Neural crest cell (in vitro differentiated cells): ENCODE measurements around the gene HMCN2. TPM values are rescaled to one million over a fixed set of nuclear protein-coding genes. Genes with fewer than 3 reads are reported as not detected.
A peak's percentile ranks its signal among the peaks of the same experiment; 100 is the strongest.

Experiments
- DNase-seq: peaks from one replicate; pipeline ENCODE4 v3.0.0; 2021; ENCODE audit warnings: low read depth, mixed read lengths, low spot score
- H3K27ac Mint-ChIP-seq: one replicate; pipeline ENCODE4 v1.8.0; 2021; ENCODE audit warnings: mild to moderate bottlenecking, mixed read lengths; ENCODE audit not compliant: unreplicated experiment
- H3K27me3 Mint-ChIP-seq: 2 replicates; pipeline ENCODE4 v1.8.0; 2021; ENCODE audit warnings: low read depth, mild to moderate bottlenecking, mixed read lengths
- H3K36me3 Mint-ChIP-seq: 2 replicates; pipeline ENCODE4 v1.8.0; 2021; ENCODE audit warnings: low read depth, mild to moderate bottlenecking, mixed read lengths
- H3K4me1 Mint-ChIP-seq: 2 replicates; pipeline ENCODE4 v1.8.0; 2021; ENCODE audit warnings: mixed read lengths
- H3K4me3 Mint-ChIP-seq: one replicate; pipeline ENCODE4 v1.8.0; 2021; ENCODE audit warnings: mild to moderate bottlenecking, mixed read lengths
- H3K9me3 Mint-ChIP-seq: 2 replicates; pipeline ENCODE4 v1.8.0; 2021; ENCODE audit warnings: mixed read lengths
- total RNA-seq: library from RNA; stranded (reverse); gene quantifications from 2 replicates; pipeline ENCODE4 v1.2.1, GENCODE V29; 2021
- TF ChIP-seq, protein P1 (sequence below): fragments of 200-600 bp; sonication (generic); conservative IDR thresholded peaks from 2 replicates; pipeline ENCODE4 v1.5.0; 2021; ENCODE audit warnings: antibody characterized with exemption, mild to moderate bottlenecking

HMCN2 gene
- total RNA-seq, 1 donor from 2014 or later: not detected

- H3K27ac Mint-ChIP-seq: no peak overlapping the region
- no peaks in the 10 kb centered on the region for H3K9me3 Mint-ChIP-seq
- no peaks in the 10 kb centered on the region for H3K4me1 Mint-ChIP-seq
- no peak for DNase-seq
- H3K4me3 Mint-ChIP-seq: no peak overlapping the region
- H3K36me3 Mint-ChIP-seq: no peaks in the 10 kb centered on the region
- TF ChIP-seq, protein P1, sequence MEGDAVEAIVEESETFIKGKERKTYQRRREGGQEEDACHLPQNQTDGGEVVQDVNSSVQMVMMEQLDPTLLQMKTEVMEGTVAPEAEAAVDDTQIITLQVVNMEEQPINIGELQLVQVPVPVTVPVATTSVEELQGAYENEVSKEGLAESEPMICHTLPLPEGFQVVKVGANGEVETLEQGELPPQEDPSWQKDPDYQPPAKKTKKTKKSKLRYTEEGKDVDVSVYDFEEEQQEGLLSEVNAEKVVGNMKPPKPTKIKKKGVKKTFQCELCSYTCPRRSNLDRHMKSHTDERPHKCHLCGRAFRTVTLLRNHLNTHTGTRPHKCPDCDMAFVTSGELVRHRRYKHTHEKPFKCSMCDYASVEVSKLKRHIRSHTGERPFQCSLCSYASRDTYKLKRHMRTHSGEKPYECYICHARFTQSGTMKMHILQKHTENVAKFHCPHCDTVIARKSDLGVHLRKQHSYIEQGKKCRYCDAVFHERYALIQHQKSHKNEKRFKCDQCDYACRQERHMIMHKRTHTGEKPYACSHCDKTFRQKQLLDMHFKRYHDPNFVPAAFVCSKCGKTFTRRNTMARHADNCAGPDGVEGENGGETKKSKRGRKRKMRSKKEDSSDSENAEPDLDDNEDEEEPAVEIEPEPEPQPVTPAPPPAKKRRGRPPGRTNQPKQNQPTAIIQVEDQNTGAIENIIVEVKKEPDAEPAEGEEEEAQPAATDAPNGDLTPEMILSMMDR: no peak
- H3K27me3 Mint-ChIP-seq: no peaks in the 10 kb centered on the region
Measured at GRCh38 chr9:130414081-130414731, 148.6 kb downstream of the HMCN2 start.

GRCh38 chr9:130414910-130415746 lies 149.6 kb downstream of the HMCN2 start:
- H3K27ac Mint-ChIP-seq: no peak overlapping the region
- H3K36me3 Mint-ChIP-seq: no peaks in the 10 kb centered on the region
- no peaks in the 10 kb centered on the region for H3K4me1 Mint-ChIP-seq
- H3K9me3 Mint-ChIP-seq: no peaks in the 10 kb centered on the region
- H3K27me3 Mint-ChIP-seq: no peaks in the 10 kb centered on the region
- no peak overlapping the region for H3K4me3 Mint-ChIP-seq
- TF ChIP-seq, protein P1: no peak
- no peak for DNase-seq

DNA sequence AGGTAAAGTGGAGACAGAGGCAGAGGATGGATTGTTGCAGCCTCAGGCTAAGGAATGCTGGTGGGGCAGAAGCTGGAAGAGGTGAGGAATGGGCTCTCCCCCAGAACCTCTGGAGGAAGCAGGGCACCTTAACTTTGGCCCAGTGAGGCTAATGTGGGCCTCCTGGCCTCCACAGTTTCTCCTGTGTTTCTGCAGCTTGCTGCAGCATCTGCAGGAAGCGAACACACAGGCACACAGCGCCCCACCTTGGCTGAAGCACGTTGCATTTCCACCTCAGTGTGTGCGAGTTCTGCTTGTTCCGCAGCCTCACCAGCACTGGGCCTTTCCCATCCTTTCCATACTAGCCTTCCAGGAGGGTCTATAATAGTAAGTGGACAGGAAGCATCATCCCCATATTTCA lies 152.0 kb downstream of the HMCN2 start:
- no peak overlapping the region for H3K27ac Mint-ChIP-seq
- H3K27me3 Mint-ChIP-seq: peaks cover 12% of the 10 kb centered on the region
- H3K36me3 Mint-ChIP-seq: no peaks in the 10 kb centered on the region
- peaks cover 6% of the 10 kb centered on the region for H3K4me1 Mint-ChIP-seq
- no peak for DNase-seq
- H3K9me3 Mint-ChIP-seq: no peaks in the 10 kb centered on the region
- TF ChIP-seq, protein P1: peak; percentile 19
- no peak overlapping the region for H3K4me3 Mint-ChIP-seq

DNA sequence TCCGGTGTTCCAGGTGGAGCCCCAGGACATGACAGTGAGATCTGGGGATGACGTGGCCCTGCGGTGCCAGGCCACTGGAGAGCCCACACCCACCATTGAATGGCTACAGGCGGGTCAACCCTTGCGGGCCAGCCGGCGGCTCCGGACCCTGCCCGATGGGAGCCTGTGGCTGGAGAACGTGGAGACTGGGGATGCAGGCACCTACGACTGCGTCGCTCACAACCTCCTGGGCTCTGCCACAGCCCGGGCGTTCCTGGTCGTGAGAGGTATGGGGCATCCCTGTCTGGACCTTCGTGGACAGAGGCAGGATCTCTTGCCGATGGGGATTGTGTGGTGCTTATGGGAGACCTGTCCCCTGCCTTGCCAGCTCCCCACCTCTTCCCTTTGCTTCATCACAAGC lies 153.2 kb downstream of the HMCN2 start:
- H3K27me3 Mint-ChIP-seq: peaks cover 12% of the 10 kb centered on the region
- H3K27ac Mint-ChIP-seq: no peak overlapping the region
- H3K4me3 Mint-ChIP-seq: no peak overlapping the region
- TF ChIP-seq, protein P1: no peak
- H3K4me1 Mint-ChIP-seq: peaks cover 6% of the 10 kb centered on the region
- H3K9me3 Mint-ChIP-seq: no peaks in the 10 kb centered on the region
- no peak for DNase-seq
- H3K36me3 Mint-ChIP-seq: no peaks in the 10 kb centered on the region

DNA sequence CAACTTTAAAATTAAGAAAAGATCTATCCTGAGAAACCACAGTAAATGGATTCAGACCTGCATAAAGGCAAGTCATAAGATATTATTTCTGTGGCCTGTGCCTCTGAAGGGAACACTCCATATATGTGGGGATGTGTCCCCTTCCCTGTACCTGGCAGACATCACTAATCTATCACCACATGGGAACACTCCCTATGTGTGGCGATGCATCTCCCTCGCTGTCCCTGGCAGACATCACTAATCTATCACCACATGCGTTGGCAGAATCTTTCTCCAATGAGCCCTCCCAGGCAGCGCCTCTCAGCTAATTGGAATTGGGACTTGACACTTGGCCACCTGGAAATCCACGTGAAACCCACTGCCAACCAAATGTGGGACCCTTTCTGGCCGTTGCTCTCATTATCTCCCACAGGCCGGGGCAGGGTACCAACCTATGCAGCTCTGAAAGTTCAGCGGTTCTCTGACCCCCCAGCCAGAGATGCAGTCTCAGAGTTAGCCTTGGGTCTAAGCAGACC lies 154.0 kb downstream of the HMCN2 start:
- Mint-ChIP-seq H3K4me1 (peaks cover 6% of the 10 kb centered on the region), H3K9me3 (no peaks in the 10 kb centered on the region), H3K27me3 (peaks cover 12% of the 10 kb centered on the region), H3K27ac (no peak overlapping the region), H3K36me3 (no peaks in the 10 kb centered on the region), H3K4me3 (no peak overlapping the region)
- TF ChIP-seq, protein P1: no peak
- DNase-seq: no peak
